HEK293 (cell line): ENCODE results near the gene PIGP.

ENCODE experiments used
- CTCF ChIP-seq: fragments of 450-650 bp; formaldehyde crosslinking; IDR thresholded peaks from 2 replicates; pipeline ENCODE4 v1.5.1; 2016; ENCODE audit warnings: missing biosample characterization, missing genetic modification characterization
- KLF9 ChIP-seq: fragments of 450-650 bp; formaldehyde crosslinking; IDR thresholded peaks from 2 replicates; pipeline ENCODE4 v1.5.1; 2016; ENCODE audit warnings: missing biosample characterization, missing genetic modification characterization, low read depth
- RBAK ChIP-seq: fragments of 450-650 bp; formaldehyde crosslinking; IDR thresholded peaks from 2 replicates; pipeline ENCODE4 v1.5.1; 2016; ENCODE audit warnings: missing biosample characterization, missing genetic modification characterization
- REST ChIP-seq: fragments of 450-650 bp; formaldehyde crosslinking; IDR thresholded peaks from 2 replicates; pipeline ENCODE4 v1.5.1; 2016; ENCODE audit warnings: missing biosample characterization, missing genetic modification characterization
- TCF7L2 ChIP-seq: IDR thresholded peaks from 2 replicates; pipeline ENCODE4 v1.6.1; 2011; ENCODE audit warnings: low read depth, mild to moderate bottlenecking, inconsistent platforms, low read length, moderate library complexity, borderline replicate concordance
- ZEB2 ChIP-seq: fragments of 450-650 bp; formaldehyde crosslinking; IDR thresholded peaks from 2 replicates; pipeline ENCODE4 v1.5.1; 2016; ENCODE audit warnings: missing biosample characterization, missing genetic modification characterization
- ZNF311 ChIP-seq: fragments of 450-650 bp; formaldehyde crosslinking; IDR thresholded peaks from 2 replicates; pipeline ENCODE4 v1.5.1; 2017; ENCODE audit warnings: missing biosample characterization, missing genetic modification characterization, borderline replicate concordance
- ZNF670 ChIP-seq: fragments of 450-650 bp; formaldehyde crosslinking; IDR thresholded peaks from 2 replicates; pipeline ENCODE4 v1.5.1; 2016; ENCODE audit warnings: missing biosample characterization, missing genetic modification characterization, low read depth
- ZNF692 ChIP-seq: fragments of 450-650 bp; formaldehyde crosslinking; IDR thresholded peaks from 2 replicates; pipeline ENCODE4 v1.5.1; 2016; ENCODE audit warnings: missing biosample characterization, missing genetic modification characterization
- ZNF76 ChIP-seq: fragments of 450-650 bp; formaldehyde crosslinking; IDR thresholded peaks from 2 replicates; pipeline ENCODE4; 2016; ENCODE audit warnings: low read depth, missing biosample characterization, missing genetic modification characterization, borderline replicate concordance

GRCh38 chr21:37087188-37087587, 14.3 kb upstream of the PIGP start:
- peak; percentile 70 for TF ChIP-seq CTCF (tag by site-specific recombination)
- TF ChIP-seq ZNF76: no peak
- TF ChIP-seq TCF7L2: no peak
- peak; percentile 40; the same call in 1 of the 2 replicates for TF ChIP-seq ZEB2
- no peak for TF ChIP-seq RBAK (tag by site-specific recombination)
- TF ChIP-seq REST (tag by site-specific recombination): no peak
- TF ChIP-seq KLF9: no peak
- no peak for TF ChIP-seq ZNF670 (tag by site-specific recombination)
- TF ChIP-seq ZNF692 (tag by site-specific recombination): peak; percentile 63; the same call in 1 of the 2 replicates
- no peak for TF ChIP-seq ZNF311 (tag by site-specific recombination)
